Tracheal epithelial cell (primary cell): ENCODE results near the gene PRAMEF2. TPM values are rescaled to one million over a fixed set of nuclear protein-coding genes. Genes with fewer than 3 reads are reported as not detected.

Experiments used
- total RNA-seq: library from RNA; depleted of rRNA; stranded (reverse); fragments of >200 nt; gene quantifications from 2 replicates; pipeline ENCODE4 v1.2.1, GENCODE V29; 2014

PRAMEF2 gene, protein sequence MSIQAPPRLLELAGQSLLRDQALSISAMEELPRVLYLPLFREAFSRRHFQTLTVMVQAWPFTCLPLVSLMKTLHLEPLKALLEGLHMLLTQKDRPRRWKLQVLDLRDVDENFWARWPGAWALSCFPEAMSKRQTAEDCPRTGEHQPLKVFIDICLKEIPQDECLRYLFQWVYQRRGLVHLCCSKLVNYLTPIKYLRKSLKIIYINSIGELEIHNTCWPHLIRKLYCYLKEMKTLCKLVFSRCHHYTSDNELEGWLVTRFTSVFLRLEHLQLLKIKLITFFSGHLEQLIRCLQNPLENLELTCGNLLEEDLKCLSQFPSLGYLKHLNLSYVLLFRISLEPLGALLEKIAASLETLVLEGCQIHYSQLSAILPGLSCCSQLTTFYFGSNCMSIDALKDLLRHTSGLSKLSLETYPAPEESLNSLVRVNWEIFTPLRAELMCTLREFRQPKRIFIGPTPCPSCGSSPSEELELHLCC
- total RNA-seq = not detected in 2 replicates

GRCh38 chr1:12856786-12857185 is at the start of gene PRAMEF2:
Gene PRAMEF2 (plus strand): TSS chr1:12857086. CDS start chr1:12859010, 1,924 bp downstream.

DNA sequence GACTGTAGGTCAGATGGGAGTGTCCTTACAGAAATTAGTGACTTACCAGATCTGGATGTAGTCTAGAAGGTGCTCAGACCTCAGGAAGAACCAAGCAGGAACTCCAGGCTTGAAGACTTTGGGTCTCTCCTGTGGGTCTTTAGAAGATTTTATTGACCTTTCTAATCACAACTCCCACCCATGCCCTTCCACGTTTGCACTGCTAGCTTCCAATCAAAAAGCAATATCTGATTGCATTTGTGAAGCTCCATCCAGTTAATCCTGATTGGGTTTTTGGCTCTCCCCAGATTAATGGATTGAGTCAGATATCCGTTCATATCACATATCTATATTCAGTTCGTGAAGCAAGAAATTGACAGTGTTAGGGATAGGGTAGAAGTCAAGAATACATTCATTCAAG is 25.6 kb upstream of the PRAMEF2 start, which contains the start of gene PRAMEF11:
Gene PRAMEF11, minus strand, starts transcription at position 101 of the 400 bp plus-strand sequence. CDS start 2,621 bp downstream, outside the sequence.

GRCh38 chr1:12848620-12849019 is 8.3 kb upstream of the PRAMEF2 start, which contains the start of gene HNRNPCL1:
Gene HNRNPCL1 (minus strand): TSS chr1:12848720. CDS start chr1:12848289, 431 bp downstream.

DNA sequence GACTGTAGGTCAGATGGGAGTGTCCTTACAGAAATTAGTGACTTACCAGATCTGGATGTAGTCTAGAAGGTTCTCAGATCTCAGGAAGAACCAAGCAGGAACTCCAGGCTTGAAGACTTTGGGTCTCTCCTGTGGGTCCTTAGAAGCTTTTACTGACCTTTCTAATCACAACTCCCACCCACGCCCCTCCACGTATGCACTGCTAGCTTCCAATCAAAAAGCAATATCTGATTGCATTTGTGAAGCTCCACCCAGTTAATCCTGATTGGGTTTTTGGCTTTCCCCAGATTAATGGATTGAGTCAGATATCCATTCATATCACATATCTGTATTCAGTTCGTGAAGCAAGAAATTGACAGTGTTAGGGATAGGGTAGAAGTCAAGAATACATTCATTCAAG is 29.2 kb downstream of the PRAMEF2 start, which contains the start of gene PRAMEF4:
Gene PRAMEF4, minus strand, starts transcription at position 101 of the 400 bp plus-strand sequence. CDS start 2,807 bp downstream, outside the sequence.

GRCh38 chr1:12898170-12898569 is 41.3 kb downstream of the PRAMEF2 start, which contains the start of gene PRAMEF10:
Gene PRAMEF10 (minus strand): TSS chr1:12898270. CDS start chr1:12895847, 2,423 bp downstream.

Other genes starting within 250 kb of the PRAMEF2 start
- 48.9 and 69.3 TPM in 2 replicates for gene DHRS3, start 238.9 kb upstream of the PRAMEF2 start, total RNA-seq
- gene AADACL4, start 213.0 kb upstream of the PRAMEF2 start, total RNA-seq = not detected in 2 replicates
- gene AADACL3, start 141.0 kb upstream of the PRAMEF2 start, total RNA-seq = not detected in 2 replicates
- gene CFAP107, start 110.9 kb upstream of the PRAMEF2 start, total RNA-seq = not detected in 2 replicates
- not detected in 2 replicates for gene PRAMEF12, start 83.3 kb upstream of the PRAMEF2 start, total RNA-seq
- gene PRAMEF1, start 65.7 kb upstream of the PRAMEF2 start, total RNA-seq = not detected in 2 replicates
- not detected in 2 replicates for gene PRAMEF11, start 25.7 kb upstream of the PRAMEF2 start, total RNA-seq
- gene HNRNPCL1, start 8.4 kb upstream of the PRAMEF2 start, total RNA-seq = not detected in 2 replicates
- gene PRAMEF4, start 29.1 kb downstream of the PRAMEF2 start, total RNA-seq = not detected in 2 replicates
- not detected in 2 replicates for gene PRAMEF10, start 41.2 kb downstream of the PRAMEF2 start, total RNA-seq
- gene PRAMEF7, start 59.5 kb downstream of the PRAMEF2 start, total RNA-seq = not detected in 2 replicates
- not detected in 2 replicates for gene PRAMEF6, start 90.5 kb downstream of the PRAMEF2 start, total RNA-seq
- not detected in 2 replicates for gene PRAMEF27, start 199.5 kb downstream of the PRAMEF2 start, total RNA-seq
- not detected in 2 replicates for gene HNRNPCL3, start 203.7 kb downstream of the PRAMEF2 start, total RNA-seq
- gene PRAMEF25, start 213.7 kb downstream of the PRAMEF2 start, total RNA-seq = not detected in 2 replicates